Neuronal stem cell (in vitro differentiated cells): ENCODE data around the gene MXD4.

Experiments used
- DNase-seq: peaks from one replicate; pipeline ENCODE4 v3.0.0-alpha.2; 2013; ENCODE audit warnings: low spot score
- H2AFZ ChIP-seq: one replicate; pipeline ENCODE4 v1.6.1; 2013; ENCODE audit warnings: mild to moderate bottlenecking, low read length, inconsistent platforms
- H2AK5ac ChIP-seq: 2 replicates; pipeline ENCODE4 v1.6.1; 2013; ENCODE audit warnings: low read depth, mild to moderate bottlenecking, inconsistent platforms, low read length, moderate library complexity, mixed read lengths
- H2BK120ac ChIP-seq: 2 replicates; pipeline ENCODE4 v1.6.1; 2013; ENCODE audit warnings: low read depth, mild to moderate bottlenecking, inconsistent platforms, low read length, moderate library complexity, mixed read lengths
- H2BK12ac ChIP-seq: one replicate; pipeline ENCODE4 v1.6.1; 2013; ENCODE audit warnings: low read length, inconsistent platforms
- H2BK15ac ChIP-seq: 2 replicates; pipeline ENCODE4 v1.6.1; 2013; ENCODE audit warnings: mild to moderate bottlenecking, low read length, inconsistent platforms, mixed read lengths
- H2BK5ac ChIP-seq: one replicate; pipeline ENCODE4 v1.6.1; 2013; ENCODE audit warnings: inconsistent platforms, mild to moderate bottlenecking, low read length, moderate library complexity
- H3K14ac ChIP-seq: one replicate; pipeline ENCODE4 v1.6.1; 2013; ENCODE audit warnings: low read length, inconsistent platforms
- H3K18ac ChIP-seq: 2 replicates; pipeline ENCODE4 v1.6.1; 2013; ENCODE audit warnings: low read length, inconsistent platforms
- H3K23ac ChIP-seq: 2 replicates; pipeline ENCODE4 v1.6.1; 2013; ENCODE audit warnings: low read depth, mild to moderate bottlenecking, mixed read lengths, low read length, inconsistent platforms; ENCODE audit not compliant: poor library complexity
- H3K27ac ChIP-seq: replicated peaks from 3 replicates; pipeline ENCODE4 v1.5.1; 2013; ENCODE audit warnings: low read length, inconsistent platforms
- H3K27me3 ChIP-seq, 3 experiments: 2 replicates each; pipeline ENCODE4 v1.6.1; 2013; ENCODE audit warnings: low read length in 3 of 3, mild to moderate bottlenecking in 2 of 3, inconsistent platforms in 1 of 3, low read depth in 1 of 3, mixed read lengths in 1 of 3, moderate library complexity in 1 of 3; ENCODE audit not compliant: control insufficient read depth in 3 of 3, insufficient read depth in 3 of 3
- H3K36me3 ChIP-seq, 2 donors: replicated peaks in 1 of 2; 2 replicates each; pipeline ENCODE4 v1.6.1; 2013; ENCODE audit warnings: low read length in 2 of 2; ENCODE audit not compliant: control insufficient read depth in 2 of 2, insufficient read depth in 2 of 2
- H3K4ac ChIP-seq: 2 replicates; pipeline ENCODE4 v1.6.1; 2013; ENCODE audit warnings: inconsistent platforms, mild to moderate bottlenecking, low read length, moderate library complexity
- H3K4me1 ChIP-seq, 2 donors: 1 replicate in 1 of 2; 2 replicates in 1 of 2; pipeline ENCODE4 v1.6.1; 2013; ENCODE audit warnings: low read length in 2 of 2, low read depth in 1 of 2; ENCODE audit not compliant: control insufficient read depth in 2 of 2, insufficient read depth in 1 of 2
- H3K4me2 ChIP-seq: one replicate; pipeline ENCODE4 v1.6.1; 2013; ENCODE audit warnings: mild to moderate bottlenecking, low read length, inconsistent platforms; ENCODE audit not compliant: insufficient read depth, poor library complexity, severe bottlenecking
- H3K4me3 ChIP-seq, 2 donors: 2 replicates each; pipeline ENCODE4 v1.5.1; 2013; ENCODE audit warnings: low read length in 2 of 2, mild to moderate bottlenecking in 2 of 2, inconsistent platforms in 1 of 2, moderate library complexity in 1 of 2
- H3K79me1 ChIP-seq: one replicate; pipeline ENCODE4 v1.6.1; 2013; ENCODE audit warnings: low read depth, mild to moderate bottlenecking, inconsistent platforms, low read length, moderate library complexity
- H3K9ac ChIP-seq: one replicate; pipeline ENCODE4 v1.6.1; 2013; ENCODE audit warnings: mild to moderate bottlenecking, low read depth, low read length, inconsistent platforms; ENCODE audit not compliant: poor library complexity
- H3K9me3 ChIP-seq, 2 donors: replicated peaks in 1 of 2; 2 replicates each; pipeline versions ENCODE3 to v1.6.1; 2013; ENCODE audit warnings: low read length in 2 of 2, mild to moderate bottlenecking in 2 of 2, inconsistent platforms in 1 of 2, low read depth in 1 of 2, mixed read lengths in 1 of 2, moderate library complexity in 1 of 2; ENCODE audit not compliant: control insufficient read depth in 2 of 2, insufficient read depth in 1 of 2
- H4K8ac ChIP-seq: one replicate; pipeline ENCODE4 v1.6.1; 2013; ENCODE audit warnings: low read depth, mild to moderate bottlenecking, inconsistent platforms, low read length, moderate library complexity
- H4K91ac ChIP-seq: one replicate; pipeline ENCODE4 v1.6.1; 2013; ENCODE audit warnings: low read length, low read depth, mild to moderate bottlenecking, inconsistent platforms; ENCODE audit not compliant: poor library complexity
- WGBS, 2 donors: extraction: QIAGEN DNeasy Blood & Tissue Kit; methylation state at CpG; one replicate each; pipeline ENCODE4 v1.1.7; 2013; ENCODE audit warnings: missing lambda C conversion rate in 2 of 2, mixed read lengths in 1 of 2; ENCODE audit not compliant: insufficient read length in 2 of 2, insufficient replicate concordance in 1 of 2; ENCODE audit errors: extremely low coverage in 2 of 2; 5-methylcytosine and 5-hydroxymethylcytosine counted together

Gene MXD4

DNA sequence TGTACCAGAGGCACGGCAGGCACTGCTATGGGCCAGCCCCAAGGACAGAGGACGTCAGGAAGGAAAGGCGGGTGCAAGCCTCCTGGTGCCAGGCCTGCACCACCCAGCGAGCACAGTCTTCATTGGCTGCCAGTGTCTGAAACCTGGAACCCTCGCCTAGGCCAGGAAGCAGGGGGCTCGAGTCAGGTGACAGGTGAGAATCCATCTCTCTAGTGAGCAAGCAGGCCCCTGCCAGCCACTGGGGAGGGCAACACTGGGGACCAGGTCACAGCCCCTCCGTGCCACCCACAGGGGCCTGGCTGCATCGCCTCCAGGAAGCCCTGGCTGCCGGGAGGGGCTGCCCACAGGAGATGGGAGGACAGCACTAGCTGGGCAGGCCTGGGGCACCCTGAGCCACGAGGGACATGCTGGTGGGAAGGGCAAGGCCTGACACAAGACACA is 13.1 kb downstream of the MXD4 start:
- H3K9me3 ChIP-seq, result peaks cover 0 to 3% of the 10 kb centered on the region in 2 donors
- H4K8ac ChIP-seq, result no peak overlapping the region
- H2BK12ac ChIP-seq, result no peak overlapping the region
- H2BK5ac ChIP-seq, result no peak overlapping the region
- peak overlapping the region; percentile 73 for H3K23ac ChIP-seq
- H3K27me3 ChIP-seq, result no peaks in the 10 kb centered on the region
- H3K36me3 ChIP-seq, result peaks cover 19 to 26% of the 10 kb centered on the region in 2 donors
- peaks cover 0 to 3% of the 10 kb centered on the region in 2 donors for H3K4me1 ChIP-seq
- no peak for DNase-seq
- no peak overlapping the region for H3K27ac ChIP-seq
- no peak overlapping the region for H4K91ac ChIP-seq
- peak overlapping the region; percentile 38 for H3K14ac ChIP-seq
- no peak overlapping the region for H2AK5ac ChIP-seq
- H3K4ac ChIP-seq, result no peak overlapping the region
- no peak overlapping the region for H2BK15ac ChIP-seq
- no peak overlapping the region for H2AFZ ChIP-seq
- WGBS, 2 donors, result no CpG with 5 or more reads among the region's 10 CpGs
- no peak overlapping the region for H2BK120ac ChIP-seq
- H3K9ac ChIP-seq, result peak overlapping the region; percentile 44
- H3K18ac ChIP-seq, result no peak overlapping the region
- H3K79me1 ChIP-seq, result peaks cover 4% of the 10 kb centered on the region
- no peak overlapping the region for H3K4me3 ChIP-seq
- H3K4me2 ChIP-seq, result no peak overlapping the region

DNA sequence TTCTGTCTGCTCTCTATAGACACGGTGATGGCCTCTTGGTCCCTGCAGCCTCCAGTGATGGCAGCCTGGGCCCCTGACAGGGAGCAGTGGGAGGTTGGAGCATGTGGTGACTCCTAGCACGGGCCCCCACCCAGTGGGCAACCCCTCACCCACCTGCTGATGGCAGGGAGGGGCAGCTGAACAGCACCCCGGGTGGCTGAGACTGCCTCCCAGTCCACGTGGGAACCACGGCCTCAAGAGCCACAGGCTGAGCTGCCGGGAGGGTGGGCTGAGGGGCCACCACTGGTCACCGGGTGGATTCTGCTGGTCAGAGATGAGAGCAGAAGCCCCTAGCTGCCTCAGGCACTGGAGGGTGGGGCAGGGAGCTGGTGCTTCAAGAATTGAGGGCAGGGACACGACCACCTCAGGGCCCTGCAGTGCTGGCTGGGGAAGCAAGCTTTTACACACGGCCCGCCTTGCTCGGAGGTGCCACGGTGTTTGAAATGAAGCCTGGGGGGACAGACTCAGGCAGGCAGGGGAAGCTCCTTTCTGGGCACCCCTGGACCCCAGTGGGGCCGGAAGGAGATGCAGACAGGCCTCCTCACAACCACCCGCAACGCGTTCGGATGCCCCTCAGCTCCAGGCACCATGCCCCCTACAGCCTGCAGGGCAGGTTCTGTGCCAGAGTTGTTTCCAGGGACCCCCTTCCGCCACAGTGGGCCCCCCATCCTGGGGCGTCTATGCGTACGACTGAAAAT is 13.7 kb downstream of the MXD4 start:
- Histone ChIP-seq H3K9ac (no peak overlapping the region), H3K9me3 (peaks cover 0 to 3% of the 10 kb centered on the region in 2 donors), H3K79me1 (no peaks in the 10 kb centered on the region), H3K14ac (no peak overlapping the region), H3K4me1 (peaks cover 0 to 4% of the 10 kb centered on the region in 2 donors), H3K27me3 (no peaks in the 10 kb centered on the region), H3K27ac (no peak overlapping the region), H2BK5ac (no peak overlapping the region), H4K8ac (no peak overlapping the region), H2AK5ac (no peak overlapping the region), H2BK120ac (no peak overlapping the region), H3K4me3 (no peak overlapping the region), H4K91ac (no peak overlapping the region), H2AFZ (no peak overlapping the region), H3K36me3 (peaks cover 12 to 21% of the 10 kb centered on the region in 2 donors), H2BK15ac (no peak overlapping the region), H3K4ac (no peak overlapping the region), H3K23ac (peak overlapping the region; percentile 73), H3K18ac (no peak overlapping the region), H3K4me2 (no peak overlapping the region), H2BK12ac (no peak overlapping the region)
- no CpG with 5 or more reads among the region's 21 CpGs for WGBS, 2 donors
- no peak for DNase-seq

DNA sequence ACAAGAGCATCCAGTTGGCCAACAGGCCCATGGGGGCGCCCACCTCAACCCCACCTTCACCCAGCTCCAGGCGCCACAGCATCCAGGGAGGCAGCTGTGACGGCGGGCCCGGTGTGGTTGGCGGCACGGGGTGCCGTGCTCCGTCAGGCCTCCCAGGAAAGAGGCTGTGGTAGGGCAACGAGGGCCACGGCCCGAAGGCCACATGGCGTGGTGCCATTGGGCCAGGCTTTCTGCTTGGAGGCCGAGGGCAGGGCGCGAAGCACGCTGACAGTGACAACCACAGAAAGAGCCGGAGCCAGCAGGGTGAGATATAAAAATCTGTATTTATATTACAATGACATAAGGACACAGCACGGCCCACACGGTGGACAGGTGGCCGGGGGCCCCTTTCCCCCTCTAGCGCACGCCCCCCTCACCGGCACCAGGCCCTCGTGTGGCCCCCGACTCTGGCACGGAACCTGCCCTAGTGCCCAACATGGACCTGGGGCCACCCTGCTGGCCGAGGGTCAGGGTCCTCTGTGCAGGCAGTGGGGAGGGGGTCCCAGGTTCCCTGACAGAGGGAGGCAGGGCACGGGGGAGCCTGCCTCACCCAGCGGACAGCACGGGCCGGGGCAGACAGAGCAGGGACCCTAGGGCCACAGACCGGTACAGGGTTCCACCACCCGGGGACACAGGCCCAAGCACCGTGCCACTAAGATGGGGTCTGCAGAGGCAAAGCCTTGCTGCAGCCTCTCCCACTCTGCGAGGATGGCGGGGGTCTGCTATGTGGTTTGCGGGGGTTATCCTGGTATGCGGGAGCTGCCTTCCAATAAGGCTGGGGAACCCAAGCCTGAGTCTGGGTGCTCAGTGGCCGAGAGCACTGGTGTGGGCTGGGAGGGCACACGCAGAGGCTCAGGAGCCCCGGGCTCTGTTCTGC is 14.5 kb downstream of the MXD4 start:
- Histone ChIP-seq H3K4me3 (no peak overlapping the region), H3K79me1 (no peaks in the 10 kb centered on the region), H3K4ac (no peak overlapping the region), H3K9me3 (peaks cover 0 to 3% of the 10 kb centered on the region in 2 donors), H3K9ac (no peak overlapping the region), H3K27ac (no peak overlapping the region), H3K4me1 (peaks cover 0 to 4% of the 10 kb centered on the region in 2 donors), H4K91ac (no peak overlapping the region), H2BK12ac (no peak overlapping the region), H2AK5ac (no peak overlapping the region), H3K27me3 (no peaks in the 10 kb centered on the region), H2BK5ac (peak overlapping the region; percentile 53), H4K8ac (no peak overlapping the region), H3K4me2 (no peak overlapping the region), H2BK120ac (no peak overlapping the region), H3K36me3 (peaks cover 7 to 21% of the 10 kb centered on the region in 2 donors), H3K23ac (peak overlapping the region; percentile 65), H2AFZ (no peak overlapping the region), H2BK15ac (peak overlapping the region; percentile 9), H3K18ac (peak overlapping the region; percentile 13), H3K14ac (peak overlapping the region; percentile 38)
- no peak for DNase-seq
- no CpG with 5 or more reads among the region's 42 CpGs for WGBS, 2 donors
